PC-9 (cell line): ENCODE data around the gene TAMALIN. TPM values are rescaled to one million over a fixed set of nuclear protein-coding genes. Genes with fewer than 3 reads are reported as not detected.

ENCODE experiments used
- BruUV-seq: library from RNA; stranded (reverse); fragments of 400-500 nt; replicated peaks from 2 replicates; lab custom pipeline; 2021; lab: Mats Ljungman, UMichigan
- CTCF ChIA-PET: fragments of 300-600 bp; sonication (Branson Sonifier 250); formaldehyde crosslinking; loops from one replicate; lab custom pipeline; 2022; ENCODE audit warnings: antibody characterized with exemption; lab: Charles Lee
- POLR2A ChIA-PET: fragments of 300-600 bp; sonication (Branson Sonifier 250); formaldehyde crosslinking; loops from one replicate; lab custom pipeline; 2022; ENCODE audit warnings: antibody characterized with exemption; ENCODE audit not compliant: unreplicated experiment; lab: Charles Lee
- DNase-seq, 2 experiments: peaks; one replicate each; pipeline versions ENCODE4 v3.0.0 to v3.0.0-alpha.2; 2015 to 2022; ENCODE audit warnings: mixed read lengths in 1 of 2
- H2AFZ ChIP-seq: fragments of 200-600 bp; sonication (generic); 2 replicates; pipeline ENCODE4 v1.8.1; 2017; ENCODE audit warnings: antibody characterized with exemption
- H3F3A ChIP-seq: fragments of 200-600 bp; sonication (generic); 2 replicates; pipeline ENCODE4 v1.8.1; 2017; ENCODE audit warnings: antibody characterized with exemption, mild to moderate bottlenecking, low read depth; ENCODE audit not compliant: insufficient read depth
- H3K27ac ChIP-seq: fragments of 200-600 bp; sonication (generic); 2 replicates; pipeline ENCODE4 v1.6.1; 2016; ENCODE audit warnings: mixed run types
- H3K27me3 ChIP-seq: fragments of 200-600 bp; sonication (generic); 2 replicates; pipeline ENCODE4 v1.6.1; 2016; ENCODE audit warnings: low read depth, mixed run types; ENCODE audit not compliant: insufficient read depth
- H3K36me3 ChIP-seq: fragments of 200-600 bp; sonication (generic); 2 replicates; pipeline ENCODE4 v1.6.1; 2016; ENCODE audit warnings: low read depth, mixed run types
- H3K4me1 ChIP-seq: fragments of 200-600 bp; sonication (generic); replicated peaks from 2 replicates; pipeline ENCODE4 v1.6.1; 2016; ENCODE audit warnings: mixed run types; ENCODE audit not compliant: insufficient read depth
- H3K4me2 ChIP-seq: fragments of 200-600 bp; sonication (generic); 2 replicates; pipeline ENCODE4 v1.6.1; 2017; ENCODE audit warnings: mixed run types
- H3K4me3 ChIP-seq: fragments of 200-600 bp; sonication (generic); 2 replicates; pipeline ENCODE4 v1.6.1; 2016; ENCODE audit warnings: mixed run types
- H3K79me2 ChIP-seq: fragments of 200-600 bp; sonication (generic); 2 replicates; pipeline ENCODE4 v1.6.1; 2017; ENCODE audit warnings: low read depth, mixed run types
- H3K9me2 ChIP-seq: fragments of 200-600 bp; sonication (generic); 2 replicates; pipeline ENCODE4 v1.8.1; 2017; ENCODE audit warnings: mild to moderate bottlenecking; ENCODE audit not compliant: insufficient read depth
- H3K9me3 ChIP-seq: fragments of 200-600 bp; sonication (generic); 2 replicates; pipeline ENCODE4 v1.8.1; 2016; ENCODE audit warnings: low read depth; ENCODE audit not compliant: insufficient read depth
- H4K20me1 ChIP-seq: fragments of 200-600 bp; sonication (generic); 2 replicates; pipeline ENCODE4 v1.8.1; 2017; ENCODE audit not compliant: insufficient read depth
- EZH2 ChIP-seq: fragments of 200-600 bp; sonication (generic); IDR thresholded peaks from 2 replicates; pipeline ENCODE4 v1.8.0; 2017; ENCODE audit warnings: antibody characterized with exemption, low read depth
- intact Hi-C: fragments of 100-400 bp; cut with micrococcal nuclease; formaldehyde crosslinking; loops from one replicate; pipeline ENCODE4 v1.10.0; 2022; ENCODE audit not compliant: unreplicated experiment
- total RNA-seq: library from RNA; stranded (reverse); gene quantifications from 2 replicates; pipeline ENCODE4 v1.2.3, GENCODE V29; 2021
- TF ChIP-seq, protein P1 (sequence below): fragments of 200-600 bp; sonication (generic); conservative IDR thresholded peaks from 2 replicates; pipeline ENCODE4 v1.6.1; 2017; ENCODE audit warnings: mixed run types, antibody characterized with exemption, mild to moderate bottlenecking, moderate library complexity

TAMALIN gene
- total RNA-seq, 1 experiment from 2014 or later: not detected

DNA sequence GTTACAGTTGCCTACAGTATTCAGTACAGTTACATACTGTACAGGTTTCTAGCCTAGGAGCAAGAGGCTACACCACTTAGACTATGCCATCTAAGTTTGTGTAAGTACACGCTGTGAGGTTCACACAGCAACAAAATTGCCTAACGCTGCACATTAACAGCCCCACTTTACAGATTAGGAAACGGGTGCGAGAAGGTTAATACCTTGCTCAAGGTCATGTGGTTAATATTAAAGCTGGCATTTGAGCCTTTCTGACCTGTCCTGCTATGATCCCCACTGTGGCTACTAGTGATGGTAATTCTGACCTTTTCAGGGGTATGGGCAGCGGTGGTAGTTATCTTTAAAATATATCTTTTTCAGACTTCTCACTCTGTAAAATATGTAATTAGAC lies 34.3 kb upstream of the TAMALIN start:
- POLR2A ChIA-PET: interaction anchor here (0.9 kb wide), 1 partner anchor 10 kb away, joined by 6 read pairs; no protein-coding TSS in a partner anchor
- H3K79me2 ChIP-seq: no peaks in the 10 kb centered on the region
- H4K20me1 ChIP-seq: peaks cover 22% of the 10 kb centered on the region
- no peak for TF ChIP-seq EZH2
- TF ChIP-seq, protein P1, sequence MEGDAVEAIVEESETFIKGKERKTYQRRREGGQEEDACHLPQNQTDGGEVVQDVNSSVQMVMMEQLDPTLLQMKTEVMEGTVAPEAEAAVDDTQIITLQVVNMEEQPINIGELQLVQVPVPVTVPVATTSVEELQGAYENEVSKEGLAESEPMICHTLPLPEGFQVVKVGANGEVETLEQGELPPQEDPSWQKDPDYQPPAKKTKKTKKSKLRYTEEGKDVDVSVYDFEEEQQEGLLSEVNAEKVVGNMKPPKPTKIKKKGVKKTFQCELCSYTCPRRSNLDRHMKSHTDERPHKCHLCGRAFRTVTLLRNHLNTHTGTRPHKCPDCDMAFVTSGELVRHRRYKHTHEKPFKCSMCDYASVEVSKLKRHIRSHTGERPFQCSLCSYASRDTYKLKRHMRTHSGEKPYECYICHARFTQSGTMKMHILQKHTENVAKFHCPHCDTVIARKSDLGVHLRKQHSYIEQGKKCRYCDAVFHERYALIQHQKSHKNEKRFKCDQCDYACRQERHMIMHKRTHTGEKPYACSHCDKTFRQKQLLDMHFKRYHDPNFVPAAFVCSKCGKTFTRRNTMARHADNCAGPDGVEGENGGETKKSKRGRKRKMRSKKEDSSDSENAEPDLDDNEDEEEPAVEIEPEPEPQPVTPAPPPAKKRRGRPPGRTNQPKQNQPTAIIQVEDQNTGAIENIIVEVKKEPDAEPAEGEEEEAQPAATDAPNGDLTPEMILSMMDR: no peak
- H3K4me3 ChIP-seq: no peak overlapping the region
- H3K27ac ChIP-seq: no peak overlapping the region
- DNase-seq: no peak
- no peaks in the 10 kb centered on the region for H3K9me2 ChIP-seq
- H3K9me3 ChIP-seq: no peaks in the 10 kb centered on the region
- intact Hi-C loops: no loop called here
- no peak overlapping the region for H2AFZ ChIP-seq
- H3K4me1 ChIP-seq: 0 out of 2 replicates have a peak, but pooled peaks cover 3% of the 10 kb centered on the region
- no peaks in the 10 kb centered on the region for H3K36me3 ChIP-seq
- CTCF ChIA-PET: interaction anchor here (0.7 kb wide), 1 partner anchor 21 kb away, joined by 3 read pairs; the partner anchor contains the start of gene ACVR1B
- no peak overlapping the region for H3K4me2 ChIP-seq
- BruUV-seq: no TSS peak
- H3K27me3 ChIP-seq: no peaks in the 10 kb centered on the region
- H3F3A ChIP-seq: no peaks in the 10 kb centered on the region

- POLR2A ChIA-PET: interaction anchor here (0.7 kb wide), 1 partner anchor 446 kb away, joined by 4 read pairs; no protein-coding TSS in a partner anchor
- 0 out of 2 replicates have a peak, but pooled peaks cover 3% of the 10 kb centered on the region for H3K4me1 ChIP-seq
These were observed 33.9 kb upstream of the TAMALIN start for GRCh38 chr12:51972849-51973273.

DNA sequence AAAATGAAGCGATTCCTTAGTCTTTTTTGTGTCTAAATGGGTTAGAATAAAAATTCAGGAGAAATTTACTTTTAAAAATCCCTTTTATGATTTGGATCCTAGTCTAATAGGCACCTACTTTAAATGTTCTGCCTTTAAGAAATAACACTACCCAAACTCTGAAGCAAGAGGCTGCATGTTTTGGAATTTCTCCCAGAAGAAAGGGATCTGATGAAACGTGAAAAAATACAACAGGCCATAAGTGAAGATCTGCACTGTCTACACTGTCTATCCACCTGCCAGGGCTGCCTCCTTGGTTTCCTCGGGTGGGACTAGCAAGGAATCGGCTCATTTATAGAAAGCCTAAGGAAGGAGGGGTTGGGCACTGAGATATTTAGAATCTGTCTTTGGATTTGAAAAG lies 33.2 kb upstream of the TAMALIN start:
- Histone ChIP-seq H4K20me1 (peaks cover 22% of the 10 kb centered on the region), H3K4me2 (no peak overlapping the region), H3K4me3 (no peak overlapping the region), H3K9me3 (no peaks in the 10 kb centered on the region), H3F3A (no peaks in the 10 kb centered on the region), H3K27ac (no peak overlapping the region), H3K27me3 (no peaks in the 10 kb centered on the region), H3K9me2 (no peaks in the 10 kb centered on the region), H3K36me3 (no peaks in the 10 kb centered on the region), H3K79me2 (no peaks in the 10 kb centered on the region), H2AFZ (no peak overlapping the region), H3K4me1 (0 out of 2 replicates have a peak, but pooled peaks cover 3% of the 10 kb centered on the region)
- TF ChIP-seq, protein P1: no peak
- TF ChIP-seq EZH2: no peak
- DNase-seq: no peak
- intact Hi-C loops: no loop called here
- BruUV-seq: no TSS peak
- ChIA-PET CTCF (no interaction called here), POLR2A (interaction anchor here (0.7 kb wide), 1 partner anchor 446 kb away, joined by 4 read pairs; no protein-coding TSS in a partner anchor)

More at GRCh38 chr12:51972849-51973273, 33.9 kb upstream of the TAMALIN start:
- no peaks in the 10 kb centered on the region for H3K9me3 ChIP-seq
- no peaks in the 10 kb centered on the region for H3F3A ChIP-seq
- BruUV-seq: no TSS peak
- H4K20me1 ChIP-seq: peaks cover 22% of the 10 kb centered on the region
- H3K4me3 ChIP-seq: no peak overlapping the region
- no peak for DNase-seq
- TF ChIP-seq, protein P1: no peak
- H2AFZ ChIP-seq: no peak overlapping the region
- no peak overlapping the region for H3K4me2 ChIP-seq
- no peaks in the 10 kb centered on the region for H3K79me2 ChIP-seq
- H3K36me3 ChIP-seq: no peaks in the 10 kb centered on the region
- H3K27me3 ChIP-seq: no peaks in the 10 kb centered on the region
- intact Hi-C loops: no loop called here
- H3K27ac ChIP-seq: no peak overlapping the region
- no peaks in the 10 kb centered on the region for H3K9me2 ChIP-seq
- CTCF ChIA-PET: no interaction called here
